Testis (tissue), 2 donors: Measurements from ENCODE around the gene LRRC3.

ENCODE experiments used
- CTCF ChIP-seq, 3 experiments: fragments of 450-650 bp in 2 of 3; fragments of 200-600 bp in 1 of 3; sonication (generic) in 1 of 3; IDR thresholded peaks; one replicate each; pipeline ENCODE4 v1.5.1; 2016 to 2019; ENCODE audit warnings: antibody characterized with exemption in 3 of 3, mild to moderate bottlenecking in 2 of 3, moderate library complexity in 1 of 3
- POLR2A ChIP-seq: fragments of 450-650 bp; IDR thresholded peaks from one replicate; pipeline ENCODE4 v1.6.1; 2017; ENCODE audit warnings: antibody characterized with exemption, mild to moderate bottlenecking, moderate library complexity

GRCh38 chr21:44490816-44491215 is 35.5 kb downstream of the LRRC3 start:
- TF ChIP-seq CTCF (IDR thresholded peaks at IDR 0.05) (no peak), POLR2A (no peak)
